WTC11 (cell line): ENCODE measurements around the gene LATS2. TPM values are rescaled to one million over a fixed set of nuclear protein-coding genes. Genes with fewer than 3 reads are reported as not detected.
A peak's percentile ranks its signal among the peaks of the same experiment; 100 is the strongest.

Experiments used
- ATAC-seq: fragments of 200-7000 bp; cut with Tn5 transposase; 2 replicates; pipeline ENCODE4 v1.10.0; 2021; ENCODE audit warnings: mild to moderate bottlenecking, moderate library complexity
- CTCF ChIA-PET: fragments of 300-600 bp; sonication (Branson Sonifier 250); formaldehyde crosslinking; loops from one replicate; lab custom pipeline; 2021; ENCODE audit warnings: antibody characterized with exemption; lab: Charles Lee
- POLR2A ChIA-PET: fragments of 350-600 bp; sonication (Branson Sonifier 250); formaldehyde crosslinking; loops from one replicate; lab custom pipeline; 2021; ENCODE audit warnings: antibody characterized with exemption; lab: Charles Lee
- DNase-seq: peaks from one replicate; pipeline ENCODE4 v3.0.0; 2021; ENCODE audit warnings: low spot score
- H3K27ac Mint-ChIP-seq: 2 replicates; pipeline ENCODE4 v1.8.0; 2021; ENCODE audit warnings: mixed read lengths
- H3K27me3 Mint-ChIP-seq: 2 replicates; pipeline ENCODE4 v1.8.0; 2021; ENCODE audit warnings: low read depth, mild to moderate bottlenecking, moderate library complexity, mixed read lengths
- H3K36me3 Mint-ChIP-seq: 2 replicates; pipeline ENCODE4 v1.8.0; 2021; ENCODE audit warnings: mixed read lengths
- H3K4me1 Mint-ChIP-seq: 2 replicates; pipeline ENCODE4 v1.8.0; 2022; ENCODE audit warnings: mixed read lengths
- H3K4me3 Mint-ChIP-seq: 2 replicates; pipeline ENCODE4 v1.8.0; 2021; ENCODE audit warnings: mild to moderate bottlenecking, moderate library complexity, mixed read lengths
- H3K9me3 Mint-ChIP-seq: 2 replicates; pipeline ENCODE4 v1.8.0; 2021; ENCODE audit warnings: mixed read lengths
- ATF2 ChIP-seq: sonication (generic); formaldehyde crosslinking; IDR thresholded peaks from 2 replicates; pipeline ENCODE4 v1.8.1; 2022; ENCODE audit warnings: low read depth, missing genetic modification reagents, borderline replicate concordance
- ATF6 ChIP-seq: sonication (generic); formaldehyde crosslinking; IDR thresholded peaks from 2 replicates; pipeline ENCODE4 v1.8.1; 2023; ENCODE audit warnings: mild to moderate bottlenecking, missing genetic modification reagents
- CREB1 ChIP-seq: sonication (generic); formaldehyde crosslinking; IDR thresholded peaks from 2 replicates; pipeline ENCODE4 v1.8.0; 2023; ENCODE audit warnings: mild to moderate bottlenecking, missing genetic modification reagents
- EMX1 ChIP-seq: fragments of 250-450 bp; sonication (Bioruptor Pico); IDR thresholded peaks from 2 replicates; pipeline ENCODE4 v1.8.0; 2021; ENCODE audit warnings: mild to moderate bottlenecking
- ETV6 ChIP-seq: sonication (generic); formaldehyde crosslinking; IDR thresholded peaks from 2 replicates; pipeline ENCODE4 v1.8.1; 2022; ENCODE audit warnings: mild to moderate bottlenecking, missing genetic modification reagents
- JAZF1 ChIP-seq: fragments of 250-450 bp; sonication (Bioruptor Pico); IDR thresholded peaks from 2 replicates; pipeline ENCODE4 v1.9.0; 2021; ENCODE audit warnings: moderate library complexity, mild to moderate bottlenecking, inconsistent platforms
- JUN ChIP-seq: sonication (generic); formaldehyde crosslinking; IDR thresholded peaks from 2 replicates; pipeline ENCODE4 v1.8.0; 2023; ENCODE audit warnings: mild to moderate bottlenecking, missing genetic modification reagents
- MYBL2 ChIP-seq: sonication (generic); formaldehyde crosslinking; IDR thresholded peaks from 2 replicates; pipeline ENCODE4 v1.8.1; 2023; ENCODE audit warnings: mild to moderate bottlenecking, moderate library complexity, missing genetic modification reagents
- NFYB ChIP-seq: sonication (generic); formaldehyde crosslinking; conservative IDR thresholded peaks from 2 replicates; pipeline ENCODE4 v1.8.0; 2022; ENCODE audit warnings: low read depth, missing genetic modification reagents
- PREB ChIP-seq: sonication (generic); formaldehyde crosslinking; IDR thresholded peaks from 2 replicates; pipeline ENCODE4 v1.8.1; 2022; ENCODE audit warnings: mild to moderate bottlenecking, missing genetic modification reagents, moderate library complexity, borderline replicate concordance
- RELA ChIP-seq: sonication (generic); formaldehyde crosslinking; IDR thresholded peaks from 2 replicates; pipeline ENCODE4 v1.8.1; 2022; ENCODE audit warnings: missing genetic modification reagents, mild to moderate bottlenecking, borderline replicate concordance
- SMAD3 ChIP-seq: sonication (generic); formaldehyde crosslinking; IDR thresholded peaks from 2 replicates; pipeline ENCODE4 v1.8.0; 2022; ENCODE audit warnings: missing genetic modification reagents, mild to moderate bottlenecking, borderline replicate concordance
- SMAD4 ChIP-seq: sonication (generic); formaldehyde crosslinking; IDR thresholded peaks from 2 replicates; pipeline ENCODE4 v1.8.0; 2022; ENCODE audit warnings: mild to moderate bottlenecking, missing genetic modification reagents
- SOX15 ChIP-seq: fragments of 250-450 bp; sonication (Bioruptor Pico); IDR thresholded peaks from 2 replicates; pipeline ENCODE4 v1.9.0; 2021; ENCODE audit warnings: mild to moderate bottlenecking
- TCF7 ChIP-seq: sonication (generic); formaldehyde crosslinking; IDR thresholded peaks from 2 replicates; pipeline ENCODE4 v1.8.0; 2022; ENCODE audit warnings: mild to moderate bottlenecking, low read depth, missing genetic modification reagents, moderate library complexity
- TEAD1 ChIP-seq: sonication (generic); formaldehyde crosslinking; IDR thresholded peaks from 2 replicates; pipeline ENCODE4 v1.8.0; 2022; ENCODE audit warnings: mild to moderate bottlenecking, missing genetic modification reagents
- ZNF232 ChIP-seq: sonication (generic); formaldehyde crosslinking; IDR thresholded peaks from 2 replicates; pipeline ENCODE4 v1.8.0; 2022; ENCODE audit warnings: mild to moderate bottlenecking, missing genetic modification reagents
- ZNF317 ChIP-seq: sonication (generic); formaldehyde crosslinking; IDR thresholded peaks from 2 replicates; pipeline ENCODE4 v1.8.1; 2023; ENCODE audit warnings: low read depth, mild to moderate bottlenecking, moderate library complexity, missing genetic modification reagents, borderline replicate concordance
- ZNF423 ChIP-seq: fragments of 250-450 bp; sonication (Bioruptor Pico); IDR thresholded peaks from 2 replicates; pipeline ENCODE4 v2.1.2; 2022; ENCODE audit warnings: mild to moderate bottlenecking, moderate library complexity
- total RNA-seq: library from RNA; stranded (reverse); gene quantifications from 3 replicates; pipeline ENCODE4 v1.2.3, GENCODE V29; 2021
- TF ChIP-seq, protein P1 (sequence below): sonication (generic); formaldehyde crosslinking; IDR thresholded peaks from 2 replicates; pipeline ENCODE4 v1.8.0; 2023; ENCODE audit warnings: mild to moderate bottlenecking, missing genetic modification reagents
- TF ChIP-seq, protein P2 (sequence below): sonication (generic); formaldehyde crosslinking; IDR thresholded peaks from 2 replicates; pipeline ENCODE4 v1.8.0; 2022; ENCODE audit warnings: mild to moderate bottlenecking, missing genetic modification reagents
- TF ChIP-seq, protein P3 (sequence below): sonication (generic); formaldehyde crosslinking; IDR thresholded peaks from 2 replicates; pipeline ENCODE4 v1.8.1; 2023; ENCODE audit warnings: mild to moderate bottlenecking, missing genetic modification reagents
- TF ChIP-seq, protein P4 (sequence below): sonication (generic); formaldehyde crosslinking; IDR thresholded peaks from 2 replicates; pipeline ENCODE4 v1.8.0; 2023; ENCODE audit warnings: missing genetic modification reagents
- TF ChIP-seq, protein P5 (sequence below): sonication (generic); formaldehyde crosslinking; IDR thresholded peaks from 2 replicates; pipeline ENCODE4 v1.8.1; 2022; ENCODE audit warnings: missing genetic modification reagents, borderline replicate concordance

LATS2 gene
- total RNA-seq, 1 experiment from 2014 or later: 28.9 TPM

GRCh38 chr13:21009036-21009435 is 52.4 kb downstream of the LATS2 start:
- POLR2A ChIA-PET: no interaction called here
- H3K4me3 Mint-ChIP-seq: no peak overlapping the region
- DNase-seq (no peak), ATAC-seq (no peak)
- no peaks in the 10 kb centered on the region for H3K36me3 Mint-ChIP-seq
- TF ChIP-seq, protein P1, sequence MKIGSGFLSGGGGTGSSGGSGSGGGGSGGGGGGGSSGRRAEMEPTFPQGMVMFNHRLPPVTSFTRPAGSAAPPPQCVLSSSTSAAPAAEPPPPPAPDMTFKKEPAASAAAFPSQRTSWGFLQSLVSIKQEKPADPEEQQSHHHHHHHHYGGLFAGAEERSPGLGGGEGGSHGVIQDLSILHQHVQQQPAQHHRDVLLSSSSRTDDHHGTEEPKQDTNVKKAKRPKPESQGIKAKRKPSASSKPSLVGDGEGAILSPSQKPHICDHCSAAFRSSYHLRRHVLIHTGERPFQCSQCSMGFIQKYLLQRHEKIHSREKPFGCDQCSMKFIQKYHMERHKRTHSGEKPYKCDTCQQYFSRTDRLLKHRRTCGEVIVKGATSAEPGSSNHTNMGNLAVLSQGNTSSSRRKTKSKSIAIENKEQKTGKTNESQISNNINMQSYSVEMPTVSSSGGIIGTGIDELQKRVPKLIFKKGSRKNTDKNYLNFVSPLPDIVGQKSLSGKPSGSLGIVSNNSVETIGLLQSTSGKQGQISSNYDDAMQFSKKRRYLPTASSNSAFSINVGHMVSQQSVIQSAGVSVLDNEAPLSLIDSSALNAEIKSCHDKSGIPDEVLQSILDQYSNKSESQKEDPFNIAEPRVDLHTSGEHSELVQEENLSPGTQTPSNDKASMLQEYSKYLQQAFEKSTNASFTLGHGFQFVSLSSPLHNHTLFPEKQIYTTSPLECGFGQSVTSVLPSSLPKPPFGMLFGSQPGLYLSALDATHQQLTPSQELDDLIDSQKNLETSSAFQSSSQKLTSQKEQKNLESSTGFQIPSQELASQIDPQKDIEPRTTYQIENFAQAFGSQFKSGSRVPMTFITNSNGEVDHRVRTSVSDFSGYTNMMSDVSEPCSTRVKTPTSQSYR (CRISPR knock-in tag): no peak
- TF ChIP-seq SOX15 (CRISPR knock-in tag) (no peak), ZNF232 (CRISPR knock-in tag) (no peak), ZNF423 (CRISPR knock-in tag) (no peak), TEAD1 (CRISPR knock-in tag) (no peak), ETV6 (CRISPR knock-in tag) (no peak), RELA (no peak), CREB1 (CRISPR knock-in tag) (no peak), TCF7 (CRISPR knock-in tag) (no peak), JAZF1 (CRISPR knock-in tag) (no peak), ZNF317 (CRISPR knock-in tag) (no peak), MYBL2 (CRISPR knock-in tag) (no peak), PREB (CRISPR knock-in tag) (no peak), ATF6 (CRISPR knock-in tag) (no peak), SMAD3 (CRISPR knock-in tag) (no peak)
- TF ChIP-seq, protein P2, sequence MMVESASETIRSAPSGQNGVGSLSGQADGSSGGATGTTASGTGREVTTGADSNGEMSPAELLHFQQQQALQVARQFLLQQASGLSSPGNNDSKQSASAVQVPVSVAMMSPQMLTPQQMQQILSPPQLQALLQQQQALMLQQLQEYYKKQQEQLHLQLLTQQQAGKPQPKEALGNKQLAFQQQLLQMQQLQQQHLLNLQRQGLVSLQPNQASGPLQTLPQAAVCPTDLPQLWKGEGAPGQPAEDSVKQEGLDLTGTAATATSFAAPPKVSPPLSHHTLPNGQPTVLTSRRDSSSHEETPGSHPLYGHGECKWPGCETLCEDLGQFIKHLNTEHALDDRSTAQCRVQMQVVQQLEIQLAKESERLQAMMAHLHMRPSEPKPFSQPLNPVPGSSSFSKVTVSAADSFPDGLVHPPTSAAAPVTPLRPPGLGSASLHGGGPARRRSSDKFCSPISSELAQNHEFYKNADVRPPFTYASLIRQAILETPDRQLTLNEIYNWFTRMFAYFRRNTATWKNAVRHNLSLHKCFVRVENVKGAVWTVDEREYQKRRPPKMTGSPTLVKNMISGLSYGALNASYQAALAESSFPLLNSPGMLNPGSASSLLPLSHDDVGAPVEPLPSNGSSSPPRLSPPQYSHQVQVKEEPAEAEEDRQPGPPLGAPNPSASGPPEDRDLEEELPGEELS (CRISPR knock-in tag): no peak
- TF ChIP-seq, protein P3, sequence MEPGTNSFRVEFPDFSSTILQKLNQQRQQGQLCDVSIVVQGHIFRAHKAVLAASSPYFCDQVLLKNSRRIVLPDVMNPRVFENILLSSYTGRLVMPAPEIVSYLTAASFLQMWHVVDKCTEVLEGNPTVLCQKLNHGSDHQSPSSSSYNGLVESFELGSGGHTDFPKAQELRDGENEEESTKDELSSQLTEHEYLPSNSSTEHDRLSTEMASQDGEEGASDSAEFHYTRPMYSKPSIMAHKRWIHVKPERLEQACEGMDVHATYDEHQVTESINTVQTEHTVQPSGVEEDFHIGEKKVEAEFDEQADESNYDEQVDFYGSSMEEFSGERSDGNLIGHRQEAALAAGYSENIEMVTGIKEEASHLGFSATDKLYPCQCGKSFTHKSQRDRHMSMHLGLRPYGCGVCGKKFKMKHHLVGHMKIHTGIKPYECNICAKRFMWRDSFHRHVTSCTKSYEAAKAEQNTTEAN: no peak
- H3K27ac Mint-ChIP-seq: peak overlapping the region; percentile 42
- peaks cover 44% of the 10 kb centered on the region for H3K4me1 Mint-ChIP-seq
- CTCF ChIA-PET: interaction anchor here (0.8 kb wide), 1 partner anchor 12 kb away, joined by 3 read pairs; no protein-coding TSS in a partner anchor
- no peaks in the 10 kb centered on the region for H3K27me3 Mint-ChIP-seq
- no peaks in the 10 kb centered on the region for H3K9me3 Mint-ChIP-seq

- no peak overlapping the region for H3K4me3 Mint-ChIP-seq
- no peaks in the 10 kb centered on the region for H3K27me3 Mint-ChIP-seq
- no peak for ATAC-seq
- ChIA-PET CTCF (no interaction called here), POLR2A (no interaction called here)
- peaks cover 44% of the 10 kb centered on the region for H3K4me1 Mint-ChIP-seq
- DNase-seq: no peak
- H3K36me3 Mint-ChIP-seq: no peaks in the 10 kb centered on the region; the same call in 1 of the 2 replicates
- H3K27ac Mint-ChIP-seq: no peak overlapping the region
- H3K9me3 Mint-ChIP-seq: no peaks in the 10 kb centered on the region
- TF ChIP-seq SMAD4 (CRISPR knock-in tag) (no peak), ATF2 (CRISPR knock-in tag) (no peak), EMX1 (CRISPR knock-in tag) (no peak), NFYB (CRISPR knock-in tag) (no peak), JUN (CRISPR knock-in tag) (no peak)
- TF ChIP-seq, protein P4, sequence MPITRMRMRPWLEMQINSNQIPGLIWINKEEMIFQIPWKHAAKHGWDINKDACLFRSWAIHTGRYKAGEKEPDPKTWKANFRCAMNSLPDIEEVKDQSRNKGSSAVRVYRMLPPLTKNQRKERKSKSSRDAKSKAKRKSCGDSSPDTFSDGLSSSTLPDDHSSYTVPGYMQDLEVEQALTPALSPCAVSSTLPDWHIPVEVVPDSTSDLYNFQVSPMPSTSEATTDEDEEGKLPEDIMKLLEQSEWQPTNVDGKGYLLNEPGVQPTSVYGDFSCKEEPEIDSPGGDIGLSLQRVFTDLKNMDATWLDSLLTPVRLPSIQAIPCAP (CRISPR knock-in tag): no peak
- TF ChIP-seq, protein P5, sequence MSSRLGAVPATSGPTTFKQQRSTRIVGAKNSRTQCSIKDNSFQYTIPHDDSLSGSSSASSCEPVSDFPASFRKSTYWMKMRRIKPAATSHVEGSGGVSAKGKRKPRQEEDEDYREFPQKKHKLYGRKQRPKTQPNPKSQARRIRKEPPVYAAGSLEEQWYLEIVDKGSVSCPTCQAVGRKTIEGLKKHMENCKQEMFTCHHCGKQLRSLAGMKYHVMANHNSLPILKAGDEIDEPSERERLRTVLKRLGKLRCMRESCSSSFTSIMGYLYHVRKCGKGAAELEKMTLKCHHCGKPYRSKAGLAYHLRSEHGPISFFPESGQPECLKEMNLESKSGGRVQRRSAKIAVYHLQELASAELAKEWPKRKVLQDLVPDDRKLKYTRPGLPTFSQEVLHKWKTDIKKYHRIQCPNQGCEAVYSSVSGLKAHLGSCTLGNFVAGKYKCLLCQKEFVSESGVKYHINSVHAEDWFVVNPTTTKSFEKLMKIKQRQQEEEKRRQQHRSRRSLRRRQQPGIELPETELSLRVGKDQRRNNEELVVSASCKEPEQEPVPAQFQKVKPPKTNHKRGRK: no peak
These were observed 53.4 kb downstream of the LATS2 start for GRCh38 chr13:21008026-21008425.
